ENCODE data around the gene ANKS6.

DNA sequence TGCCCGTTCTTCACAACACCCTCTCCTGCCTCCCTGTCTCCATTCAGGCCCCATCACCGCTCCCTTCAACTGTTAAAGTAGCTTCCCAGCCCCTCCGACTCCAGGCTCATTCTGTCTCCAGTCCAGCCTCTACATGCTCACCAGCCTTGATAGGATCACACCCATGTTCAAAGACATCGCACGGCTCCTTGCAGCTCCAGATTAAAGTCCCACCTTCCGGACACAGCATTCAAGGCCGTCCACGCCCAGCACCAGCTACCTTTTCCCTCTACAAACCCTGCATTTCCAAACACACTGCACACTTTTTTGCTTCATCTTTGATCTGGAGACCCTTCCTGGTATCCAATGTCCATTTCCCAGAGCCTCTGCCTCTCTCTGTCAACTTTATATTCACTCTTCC is 94.0 kb downstream of the ANKS6 start:
- TF ChIP-seq, protein P1, sequence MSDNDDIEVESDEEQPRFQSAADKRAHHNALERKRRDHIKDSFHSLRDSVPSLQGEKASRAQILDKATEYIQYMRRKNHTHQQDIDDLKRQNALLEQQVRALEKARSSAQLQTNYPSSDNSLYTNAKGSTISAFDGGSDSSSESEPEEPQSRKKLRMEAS (IDR thresholded peaks at IDR 0.05): no peak
- TF ChIP-seq HNF4A (conservative IDR thresholded peaks at IDR 0.05) (no peak), SP1 (IDR thresholded peaks at IDR 0.05) (no peak), TAF1 (conservative IDR thresholded peaks at IDR 0.05) (no peak), YY1 (IDR thresholded peaks at IDR 0.05) (no peak), ATF3 (IDR thresholded peaks at IDR 0.05) (no peak), EGR1 (IDR thresholded peaks at IDR 0.05; ENCODE audit: low read depth in 2 of 2) (no peak), GABPA (IDR thresholded peaks at IDR 0.05 in 1 of 2, conservative IDR thresholded peaks at IDR 0.05 in 1 of 2) (no peak), JUND (IDR thresholded peaks at IDR 0.05) (no peak)
- TF ChIP-seq, protein P2, sequence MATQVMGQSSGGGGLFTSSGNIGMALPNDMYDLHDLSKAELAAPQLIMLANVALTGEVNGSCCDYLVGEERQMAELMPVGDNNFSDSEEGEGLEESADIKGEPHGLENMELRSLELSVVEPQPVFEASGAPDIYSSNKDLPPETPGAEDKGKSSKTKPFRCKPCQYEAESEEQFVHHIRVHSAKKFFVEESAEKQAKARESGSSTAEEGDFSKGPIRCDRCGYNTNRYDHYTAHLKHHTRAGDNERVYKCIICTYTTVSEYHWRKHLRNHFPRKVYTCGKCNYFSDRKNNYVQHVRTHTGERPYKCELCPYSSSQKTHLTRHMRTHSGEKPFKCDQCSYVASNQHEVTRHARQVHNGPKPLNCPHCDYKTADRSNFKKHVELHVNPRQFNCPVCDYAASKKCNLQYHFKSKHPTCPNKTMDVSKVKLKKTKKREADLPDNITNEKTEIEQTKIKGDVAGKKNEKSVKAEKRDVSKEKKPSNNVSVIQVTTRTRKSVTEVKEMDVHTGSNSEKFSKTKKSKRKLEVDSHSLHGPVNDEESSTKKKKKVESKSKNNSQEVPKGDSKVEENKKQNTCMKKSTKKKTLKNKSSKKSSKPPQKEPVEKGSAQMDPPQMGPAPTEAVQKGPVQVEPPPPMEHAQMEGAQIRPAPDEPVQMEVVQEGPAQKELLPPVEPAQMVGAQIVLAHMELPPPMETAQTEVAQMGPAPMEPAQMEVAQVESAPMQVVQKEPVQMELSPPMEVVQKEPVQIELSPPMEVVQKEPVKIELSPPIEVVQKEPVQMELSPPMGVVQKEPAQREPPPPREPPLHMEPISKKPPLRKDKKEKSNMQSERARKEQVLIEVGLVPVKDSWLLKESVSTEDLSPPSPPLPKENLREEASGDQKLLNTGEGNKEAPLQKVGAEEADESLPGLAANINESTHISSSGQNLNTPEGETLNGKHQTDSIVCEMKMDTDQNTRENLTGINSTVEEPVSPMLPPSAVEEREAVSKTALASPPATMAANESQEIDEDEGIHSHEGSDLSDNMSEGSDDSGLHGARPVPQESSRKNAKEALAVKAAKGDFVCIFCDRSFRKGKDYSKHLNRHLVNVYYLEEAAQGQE (IDR thresholded peaks at IDR 0.05): no peak
- TF ChIP-seq, protein P3, sequence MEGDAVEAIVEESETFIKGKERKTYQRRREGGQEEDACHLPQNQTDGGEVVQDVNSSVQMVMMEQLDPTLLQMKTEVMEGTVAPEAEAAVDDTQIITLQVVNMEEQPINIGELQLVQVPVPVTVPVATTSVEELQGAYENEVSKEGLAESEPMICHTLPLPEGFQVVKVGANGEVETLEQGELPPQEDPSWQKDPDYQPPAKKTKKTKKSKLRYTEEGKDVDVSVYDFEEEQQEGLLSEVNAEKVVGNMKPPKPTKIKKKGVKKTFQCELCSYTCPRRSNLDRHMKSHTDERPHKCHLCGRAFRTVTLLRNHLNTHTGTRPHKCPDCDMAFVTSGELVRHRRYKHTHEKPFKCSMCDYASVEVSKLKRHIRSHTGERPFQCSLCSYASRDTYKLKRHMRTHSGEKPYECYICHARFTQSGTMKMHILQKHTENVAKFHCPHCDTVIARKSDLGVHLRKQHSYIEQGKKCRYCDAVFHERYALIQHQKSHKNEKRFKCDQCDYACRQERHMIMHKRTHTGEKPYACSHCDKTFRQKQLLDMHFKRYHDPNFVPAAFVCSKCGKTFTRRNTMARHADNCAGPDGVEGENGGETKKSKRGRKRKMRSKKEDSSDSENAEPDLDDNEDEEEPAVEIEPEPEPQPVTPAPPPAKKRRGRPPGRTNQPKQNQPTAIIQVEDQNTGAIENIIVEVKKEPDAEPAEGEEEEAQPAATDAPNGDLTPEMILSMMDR (IDR thresholded peaks at IDR 0.05; ENCODE audit: low read depth, low read length, missing input control): no peak
- TF ChIP-seq, protein P4, sequence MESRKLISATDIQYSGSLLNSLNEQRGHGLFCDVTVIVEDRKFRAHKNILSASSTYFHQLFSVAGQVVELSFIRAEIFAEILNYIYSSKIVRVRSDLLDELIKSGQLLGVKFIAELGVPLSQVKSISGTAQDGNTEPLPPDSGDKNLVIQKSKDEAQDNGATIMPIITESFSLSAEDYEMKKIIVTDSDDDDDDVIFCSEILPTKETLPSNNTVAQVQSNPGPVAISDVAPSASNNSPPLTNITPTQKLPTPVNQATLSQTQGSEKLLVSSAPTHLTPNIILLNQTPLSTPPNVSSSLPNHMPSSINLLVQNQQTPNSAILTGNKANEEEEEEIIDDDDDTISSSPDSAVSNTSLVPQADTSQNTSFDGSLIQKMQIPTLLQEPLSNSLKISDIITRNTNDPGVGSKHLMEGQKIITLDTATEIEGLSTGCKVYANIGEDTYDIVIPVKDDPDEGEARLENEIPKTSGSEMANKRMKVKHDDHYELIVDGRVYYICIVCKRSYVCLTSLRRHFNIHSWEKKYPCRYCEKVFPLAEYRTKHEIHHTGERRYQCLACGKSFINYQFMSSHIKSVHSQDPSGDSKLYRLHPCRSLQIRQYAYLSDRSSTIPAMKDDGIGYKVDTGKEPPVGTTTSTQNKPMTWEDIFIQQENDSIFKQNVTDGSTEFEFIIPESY (IDR thresholded peaks at IDR 0.05): no peak
